GM20000 (cell line): ENCODE results near the gene TUBB3.

Experiments used
- DNase-seq: peaks from one replicate; pipeline ENCODE4 v3.0.0; 2012; ENCODE audit warnings: low spot score
- TF ChIP-seq, protein P1 (sequence below): IDR thresholded peaks from 2 replicates; pipeline ENCODE4 v1.5.1; 2012; ENCODE audit warnings: mild to moderate bottlenecking, control low read depth; ENCODE audit errors: extremely low read depth, missing control alignments

TUBB3 gene

DNA sequence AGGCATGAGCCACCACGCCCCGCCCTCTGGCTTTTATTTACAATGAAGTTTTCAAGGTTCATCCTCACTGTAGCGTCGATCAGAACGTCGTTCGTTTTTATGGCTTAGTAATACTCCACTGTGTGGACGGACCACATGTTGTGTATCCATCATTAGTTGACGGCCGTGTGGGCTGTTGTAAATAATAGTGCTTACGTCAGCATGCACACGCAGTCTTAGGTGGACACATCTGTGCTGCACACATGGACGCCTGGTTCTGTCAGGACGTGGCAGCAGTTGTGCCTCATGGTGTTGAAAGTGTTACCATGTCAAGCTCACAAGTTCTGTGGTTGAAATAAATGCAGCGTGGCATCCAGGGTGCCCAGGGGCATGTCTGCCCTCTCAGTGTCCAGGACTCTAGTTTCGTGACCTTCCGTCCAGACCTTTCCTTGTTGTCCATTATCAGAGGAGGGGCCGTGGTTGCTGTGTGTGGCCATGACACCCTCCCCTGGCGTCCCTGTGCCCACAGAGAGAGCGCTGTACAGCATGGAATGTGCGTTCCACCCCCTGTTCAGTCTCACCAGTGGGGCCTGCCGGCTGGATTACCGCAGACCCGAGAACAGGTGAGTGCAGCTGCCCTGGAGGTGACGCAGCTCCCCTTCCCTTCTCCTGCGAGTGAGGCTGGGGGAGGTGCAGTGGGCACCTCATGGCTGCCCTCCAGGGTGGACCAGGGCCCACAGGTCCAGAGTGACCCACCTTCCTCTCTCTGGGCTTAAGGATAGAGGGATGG is 27.5 kb upstream of the TUBB3 start:
- no peak for DNase-seq
- TF ChIP-seq, protein P1, sequence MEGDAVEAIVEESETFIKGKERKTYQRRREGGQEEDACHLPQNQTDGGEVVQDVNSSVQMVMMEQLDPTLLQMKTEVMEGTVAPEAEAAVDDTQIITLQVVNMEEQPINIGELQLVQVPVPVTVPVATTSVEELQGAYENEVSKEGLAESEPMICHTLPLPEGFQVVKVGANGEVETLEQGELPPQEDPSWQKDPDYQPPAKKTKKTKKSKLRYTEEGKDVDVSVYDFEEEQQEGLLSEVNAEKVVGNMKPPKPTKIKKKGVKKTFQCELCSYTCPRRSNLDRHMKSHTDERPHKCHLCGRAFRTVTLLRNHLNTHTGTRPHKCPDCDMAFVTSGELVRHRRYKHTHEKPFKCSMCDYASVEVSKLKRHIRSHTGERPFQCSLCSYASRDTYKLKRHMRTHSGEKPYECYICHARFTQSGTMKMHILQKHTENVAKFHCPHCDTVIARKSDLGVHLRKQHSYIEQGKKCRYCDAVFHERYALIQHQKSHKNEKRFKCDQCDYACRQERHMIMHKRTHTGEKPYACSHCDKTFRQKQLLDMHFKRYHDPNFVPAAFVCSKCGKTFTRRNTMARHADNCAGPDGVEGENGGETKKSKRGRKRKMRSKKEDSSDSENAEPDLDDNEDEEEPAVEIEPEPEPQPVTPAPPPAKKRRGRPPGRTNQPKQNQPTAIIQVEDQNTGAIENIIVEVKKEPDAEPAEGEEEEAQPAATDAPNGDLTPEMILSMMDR = no peak

DNA sequence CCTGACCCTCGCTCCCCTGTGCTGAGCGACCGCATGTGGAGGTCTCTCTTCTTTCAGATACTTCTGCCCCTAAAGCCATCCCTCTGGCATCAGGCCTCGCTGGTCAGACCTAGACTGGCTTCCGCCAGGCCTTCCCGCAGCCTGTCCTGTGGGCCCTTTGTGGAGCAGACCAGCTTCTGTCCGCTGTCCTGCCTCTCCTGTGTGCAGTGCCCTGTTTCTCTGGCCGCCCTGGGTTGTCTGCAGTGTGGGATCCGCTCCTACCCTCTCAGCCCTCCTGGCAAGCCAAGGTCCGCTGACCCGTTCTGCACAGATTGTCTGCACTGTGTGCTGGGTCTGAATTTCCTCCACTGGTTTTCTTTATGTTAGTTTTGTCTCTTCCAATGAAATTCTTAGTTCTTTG is 25.9 kb upstream of the TUBB3 start:
- TF ChIP-seq, protein P1 = no peak
- no peak for DNase-seq

DNA sequence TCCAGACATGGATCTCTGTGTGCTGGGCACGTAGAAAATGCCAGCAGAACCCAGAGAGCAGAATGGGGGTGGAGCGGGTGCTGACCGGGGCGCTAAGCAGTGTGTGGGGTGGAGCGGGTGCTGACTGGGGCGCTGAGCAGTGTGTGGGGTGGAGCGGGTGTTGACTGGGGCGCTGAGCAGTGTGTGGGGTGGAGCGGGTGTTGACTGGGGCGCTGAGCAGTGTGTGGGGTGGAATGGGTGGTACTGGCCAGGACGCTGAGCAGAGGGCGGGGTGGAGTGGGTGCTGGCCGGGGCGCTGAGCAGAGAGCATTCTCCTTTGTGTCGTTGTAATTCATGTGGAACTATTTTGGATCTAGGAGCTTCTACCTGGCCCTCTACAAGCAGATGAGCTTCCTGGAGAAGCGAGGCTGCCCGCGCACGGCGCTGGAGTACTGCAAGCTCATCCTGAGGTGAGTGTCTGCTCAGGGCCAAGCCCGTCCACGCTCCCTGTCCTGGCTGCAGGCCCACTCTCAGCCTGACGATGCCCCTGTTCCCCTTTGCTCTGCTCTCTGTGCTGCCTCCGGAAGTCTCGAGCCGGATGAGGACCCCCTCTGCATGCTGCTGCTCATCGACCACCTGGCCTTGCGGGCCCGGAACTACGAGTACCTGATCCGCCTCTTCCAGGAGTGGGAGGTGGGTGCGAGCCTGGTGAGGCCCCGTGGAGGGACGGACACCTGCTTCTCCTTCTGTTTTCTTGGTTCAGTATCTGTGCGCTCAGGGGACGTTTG is 24.8 kb upstream of the TUBB3 start:
- DNase-seq = no peak
- TF ChIP-seq, protein P1 = no peak

DNA sequence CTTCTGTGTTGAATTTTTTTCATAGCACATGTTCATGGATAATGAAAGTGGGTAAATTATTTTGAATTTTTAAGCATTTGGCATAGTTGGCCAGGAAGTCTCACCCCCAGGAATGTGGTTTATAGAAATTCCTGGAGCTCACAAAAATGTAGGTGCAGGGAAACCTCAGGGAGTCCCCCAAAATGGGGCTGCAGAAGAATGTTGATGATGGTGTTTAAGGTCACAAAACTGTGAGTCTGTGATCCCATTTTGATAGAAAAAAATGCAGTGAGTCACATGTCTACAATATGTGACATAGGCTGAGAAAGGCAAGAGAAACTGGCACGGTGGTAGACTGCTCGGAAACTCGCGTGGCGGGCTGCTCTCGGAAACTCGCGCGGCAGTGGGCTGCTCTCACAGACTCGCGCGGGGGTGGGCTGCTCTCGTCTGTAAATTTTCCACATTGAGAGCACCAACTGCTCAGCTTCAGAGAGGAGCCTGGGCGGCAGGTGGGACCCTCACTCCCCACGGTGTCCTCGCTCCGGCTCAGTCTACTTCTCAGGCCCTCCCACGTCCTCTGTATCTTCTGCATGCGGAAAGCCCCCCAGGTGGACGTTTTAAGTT is 23.2 kb upstream of the TUBB3 start:
- no peak for DNase-seq
- TF ChIP-seq, protein P1 = no peak

DNA sequence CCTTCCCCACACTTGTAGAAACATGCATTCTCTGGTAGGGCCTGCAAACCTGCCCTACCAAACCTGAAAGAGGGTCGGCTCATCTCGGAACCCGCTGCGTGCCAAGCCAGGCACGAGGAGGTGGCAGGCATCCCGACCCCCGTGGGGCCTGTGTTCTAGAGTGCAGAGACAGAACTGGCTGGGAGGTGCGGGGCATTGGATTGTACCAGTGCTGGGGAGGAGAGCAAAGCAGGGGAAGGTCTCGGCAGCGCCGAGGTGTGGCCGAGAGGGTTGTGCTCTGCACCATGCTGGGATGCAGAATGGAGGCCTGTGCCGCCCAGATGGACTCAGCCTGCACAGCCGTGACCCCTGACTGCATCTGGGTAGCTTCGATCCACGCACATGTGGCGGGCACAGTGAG is 22.3 kb upstream of the TUBB3 start:
- no peak for DNase-seq
- TF ChIP-seq, protein P1 = no peak

DNA sequence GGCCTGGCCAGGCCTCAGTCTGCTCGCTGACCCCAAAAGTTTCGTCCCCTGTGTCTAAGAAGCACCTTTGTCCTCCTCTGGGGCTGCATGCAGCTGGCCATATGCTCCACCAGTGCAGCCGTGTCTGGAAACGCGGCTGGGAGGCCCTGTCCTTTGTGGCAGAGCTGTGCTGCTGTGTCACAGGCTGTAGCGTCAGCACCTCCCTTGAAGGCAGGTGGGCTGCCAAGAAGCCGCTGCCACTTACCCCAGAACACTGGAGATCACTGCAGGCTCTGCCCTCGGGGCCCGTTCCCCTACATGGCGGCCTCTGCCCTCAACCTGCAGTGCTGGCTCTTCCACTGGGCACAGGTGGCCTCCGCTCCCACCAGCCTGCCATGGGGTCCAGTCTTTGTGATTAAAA is 20.2 kb upstream of the TUBB3 start:
- TF ChIP-seq, protein P1 = no peak
- DNase-seq = no peak

DNA sequence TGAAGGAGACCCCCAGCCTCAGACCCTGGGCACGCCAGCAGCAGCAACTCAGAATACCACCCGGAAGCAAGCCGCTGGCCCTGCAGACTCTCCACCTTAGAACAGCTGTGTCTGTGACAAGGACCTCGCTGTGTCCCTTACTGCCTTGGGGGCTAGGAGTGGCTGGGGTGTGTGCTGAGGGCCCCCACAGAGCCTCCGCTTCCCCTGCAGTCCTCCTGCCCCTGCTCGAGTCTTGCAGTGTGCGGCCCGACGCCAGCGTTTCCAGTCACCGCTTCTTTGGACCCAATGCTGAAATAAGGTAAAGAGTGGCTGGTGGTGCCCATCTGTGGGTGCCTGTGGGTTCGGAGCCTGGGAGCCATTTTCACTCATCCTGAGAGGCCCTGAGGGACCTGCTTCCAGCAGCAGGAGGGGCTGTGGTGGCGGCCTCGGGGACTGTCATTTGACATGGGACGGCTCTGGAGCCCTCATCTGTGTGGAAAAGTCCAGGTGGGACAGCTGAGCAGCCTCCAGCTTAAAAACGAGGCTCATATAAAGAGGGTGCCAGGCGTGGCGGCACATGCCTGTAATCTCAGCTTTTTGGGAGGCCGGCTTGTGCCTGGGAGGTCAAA is 19.1 kb upstream of the TUBB3 start:
- no peak for DNase-seq
- TF ChIP-seq, protein P1 = no peak
